Measurements from ENCODE around the gene MYH3. TPM values are rescaled to one million over a fixed set of nuclear protein-coding genes. Genes with fewer than 3 reads are reported as not detected.
A peak's percentile ranks its signal among the peaks of the same experiment; 100 is the strongest.

The MYH3 gene
- total RNA-seq, 4 donors from 2014 or later = 3.3 to 5.4 (median 3.5) TPM

DNA sequence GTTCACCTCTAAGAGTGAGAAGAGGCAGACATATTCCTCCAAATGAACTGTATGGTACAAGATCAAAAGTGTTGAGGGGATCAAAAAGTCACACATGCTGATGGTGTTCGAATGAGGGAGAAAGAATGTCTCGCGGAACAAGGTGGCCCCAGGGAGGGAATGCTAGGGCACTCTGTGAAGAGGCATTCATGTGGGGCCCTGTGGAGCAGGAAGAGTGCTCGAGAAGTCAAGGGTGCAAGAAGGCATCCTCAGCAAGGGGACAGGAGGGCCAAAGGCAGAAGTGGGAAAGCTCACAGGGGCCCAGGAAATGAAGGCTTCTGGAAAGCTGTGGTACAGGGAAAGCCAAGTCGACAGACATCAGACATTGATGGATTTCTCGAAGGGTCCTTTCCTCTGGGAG is 6.1 kb upstream of the MYH3 start:
- DNase-seq = peak; percentile 59 to 69
- no peak overlapping the region for H3K4me3 ChIP-seq (replicated peaks in 1 of 3)
- H3K27me3 ChIP-seq = no peaks in the 10 kb centered on the region
- no peaks in the 10 kb centered on the region for H3K36me3 ChIP-seq
- no peak overlapping the region for H3K27ac ChIP-seq
- no peaks in the 10 kb centered on the region for H3K9me3 ChIP-seq
- peaks cover 0 to 6% of the 10 kb centered on the region in 2 donors for H3K4me1 ChIP-seq
- intact Hi-C loops (cut with DNase I) = no loop called here
- WGBS, 2 donors = 38 to 59% methylated on average over 6 of the region's 6 CpGs
- TF ChIP-seq, protein P1, sequence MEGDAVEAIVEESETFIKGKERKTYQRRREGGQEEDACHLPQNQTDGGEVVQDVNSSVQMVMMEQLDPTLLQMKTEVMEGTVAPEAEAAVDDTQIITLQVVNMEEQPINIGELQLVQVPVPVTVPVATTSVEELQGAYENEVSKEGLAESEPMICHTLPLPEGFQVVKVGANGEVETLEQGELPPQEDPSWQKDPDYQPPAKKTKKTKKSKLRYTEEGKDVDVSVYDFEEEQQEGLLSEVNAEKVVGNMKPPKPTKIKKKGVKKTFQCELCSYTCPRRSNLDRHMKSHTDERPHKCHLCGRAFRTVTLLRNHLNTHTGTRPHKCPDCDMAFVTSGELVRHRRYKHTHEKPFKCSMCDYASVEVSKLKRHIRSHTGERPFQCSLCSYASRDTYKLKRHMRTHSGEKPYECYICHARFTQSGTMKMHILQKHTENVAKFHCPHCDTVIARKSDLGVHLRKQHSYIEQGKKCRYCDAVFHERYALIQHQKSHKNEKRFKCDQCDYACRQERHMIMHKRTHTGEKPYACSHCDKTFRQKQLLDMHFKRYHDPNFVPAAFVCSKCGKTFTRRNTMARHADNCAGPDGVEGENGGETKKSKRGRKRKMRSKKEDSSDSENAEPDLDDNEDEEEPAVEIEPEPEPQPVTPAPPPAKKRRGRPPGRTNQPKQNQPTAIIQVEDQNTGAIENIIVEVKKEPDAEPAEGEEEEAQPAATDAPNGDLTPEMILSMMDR (IDR thresholded peaks at IDR 0.05) = no peak
- TF ChIP-seq POLR2A (IDR thresholded peaks at IDR 0.05) = no peak

DNA sequence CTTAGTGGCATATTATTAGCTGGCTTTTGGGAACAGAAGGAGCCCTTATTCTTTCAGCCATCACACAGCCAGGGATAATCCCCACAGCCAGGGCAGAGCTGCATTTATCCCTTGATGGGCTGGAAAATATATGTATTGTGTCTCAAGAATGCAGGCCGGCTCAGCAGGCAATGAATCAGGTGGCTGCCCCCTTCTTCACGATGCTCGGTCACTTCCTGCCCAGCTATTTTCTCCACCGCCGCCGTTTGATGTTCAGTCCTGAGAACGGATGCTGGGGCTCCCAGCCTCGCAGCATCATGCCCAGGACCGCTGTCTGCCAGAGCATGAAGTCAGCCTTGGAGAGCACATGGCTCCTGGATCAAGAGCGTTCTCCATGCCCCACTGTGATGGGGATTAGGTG is 4.3 kb upstream of the MYH3 start:
- H3K27me3 ChIP-seq = no peaks in the 10 kb centered on the region
- H3K4me1 ChIP-seq = peaks cover 0 to 6% of the 10 kb centered on the region in 2 donors
- no peaks in the 10 kb centered on the region for H3K9me3 ChIP-seq
- 83 to 92% methylated on average over 10 of the region's 10 CpGs for WGBS, 2 donors
- intact Hi-C loops (cut with DNase I) = no loop called here
- no peak overlapping the region for H3K27ac ChIP-seq
- no peaks in the 10 kb centered on the region for H3K36me3 ChIP-seq
- H3K4me3 ChIP-seq (replicated peaks in 1 of 3) = no peak overlapping the region
- TF ChIP-seq, protein P1 (IDR thresholded peaks at IDR 0.05) = no peak
- no peak for TF ChIP-seq POLR2A (IDR thresholded peaks at IDR 0.05)
- DNase-seq = no peak

DNA sequence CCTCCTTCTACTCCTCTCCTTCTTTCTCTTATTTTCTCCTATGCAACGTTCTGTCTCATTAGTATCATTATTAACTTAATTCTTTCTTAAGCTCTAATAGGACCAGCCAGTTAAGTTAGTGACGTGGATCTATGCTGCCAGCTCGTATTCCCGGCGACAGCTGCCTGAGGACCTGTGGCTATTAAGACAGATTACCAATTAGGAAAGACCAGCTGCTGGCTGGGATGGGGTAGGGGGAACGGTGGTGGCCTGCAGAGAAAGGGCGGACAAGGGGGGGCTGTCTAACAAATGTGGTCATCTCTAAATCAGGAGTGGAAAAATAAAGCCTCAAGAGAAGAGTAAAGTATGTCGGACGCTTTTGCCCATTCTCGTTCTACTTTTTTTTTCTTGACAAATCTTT is 770 bp upstream of the MYH3 start:
- WGBS, 2 donors = 81 to 84% methylated on average over 10 of the region's 10 CpGs
- no peak overlapping the region for H3K4me3 ChIP-seq (replicated peaks in 1 of 3)
- no peaks in the 10 kb centered on the region for H3K4me1 ChIP-seq
- intact Hi-C loops (cut with DNase I) = no loop called here
- no peaks in the 10 kb centered on the region for H3K9me3 ChIP-seq
- TF ChIP-seq POLR2A (IDR thresholded peaks at IDR 0.05) = no peak
- TF ChIP-seq, protein P1 (IDR thresholded peaks at IDR 0.05) = no peak
- no peak for DNase-seq
- H3K27ac ChIP-seq = no peak overlapping the region
- H3K27me3 ChIP-seq = no peaks in the 10 kb centered on the region
- no peaks in the 10 kb centered on the region for H3K36me3 ChIP-seq

DNA sequence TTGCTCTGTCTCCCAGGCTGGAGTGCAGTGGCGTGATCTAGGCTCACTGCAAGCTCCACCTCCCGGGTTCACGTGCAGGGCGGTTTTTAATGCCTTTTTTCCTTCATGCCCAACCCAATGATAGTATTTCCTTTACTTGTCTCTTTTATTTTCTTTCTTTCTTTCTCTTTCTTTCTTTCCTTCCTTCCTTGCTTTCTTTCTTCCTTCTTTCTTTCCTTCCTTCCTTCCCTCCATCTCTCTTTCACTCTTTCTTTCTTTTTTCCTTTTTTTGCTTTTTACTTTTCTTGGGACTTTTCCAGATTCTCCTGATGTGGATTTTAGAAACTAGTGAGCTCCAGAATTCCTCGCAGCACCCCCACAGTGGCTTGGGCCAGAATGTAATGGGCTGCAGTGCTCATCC is 3.1 kb downstream of the MYH3 start:
- 87 to 93% methylated on average over 5 of the region's 5 CpGs for WGBS, 2 donors
- Histone ChIP-seq H3K27me3 (no peaks in the 10 kb centered on the region), H3K4me3 (replicated peaks in 1 of 3) (no peak overlapping the region), H3K9me3 (no peaks in the 10 kb centered on the region), H3K4me1 (no peaks in the 10 kb centered on the region), H3K27ac (no peak overlapping the region), H3K36me3 (no peaks in the 10 kb centered on the region)
- no peak for DNase-seq
- intact Hi-C loops (cut with DNase I) = no loop called here
- TF ChIP-seq POLR2A (IDR thresholded peaks at IDR 0.05) = no peak
- TF ChIP-seq, protein P1 (IDR thresholded peaks at IDR 0.05) = no peak

DNA sequence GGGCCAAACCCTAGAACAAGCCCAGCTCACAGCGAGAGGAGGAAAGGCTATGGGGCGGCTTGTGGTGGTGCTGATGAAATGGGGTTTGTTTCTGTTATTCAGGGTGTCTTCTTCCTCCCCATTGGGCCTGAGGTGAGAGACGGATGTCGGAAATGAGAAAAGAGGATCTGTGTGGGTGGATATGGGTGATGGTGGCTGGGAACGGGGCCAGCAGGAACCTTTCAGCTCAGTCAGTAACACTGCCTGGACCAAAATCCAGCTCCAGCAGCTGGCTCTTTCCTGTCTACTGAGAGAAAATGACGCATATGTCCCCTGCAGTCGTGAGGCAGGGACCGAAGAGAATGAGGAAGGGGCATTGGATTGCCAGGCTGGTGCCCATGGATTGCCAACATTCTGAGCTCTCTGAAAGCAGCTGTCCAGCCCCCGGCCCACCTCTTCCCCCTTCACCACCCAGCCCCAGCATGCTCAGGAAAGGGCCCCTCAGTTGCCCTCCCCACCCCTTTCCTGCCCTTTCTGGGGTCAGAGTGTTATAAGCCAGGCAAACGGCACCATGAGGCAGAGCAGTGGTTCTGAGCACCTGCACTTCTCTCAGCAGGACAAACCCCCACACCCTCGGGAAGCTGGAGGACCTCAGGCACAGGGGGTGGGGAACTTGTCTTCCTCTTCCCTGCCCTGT is 4.0 kb downstream of the MYH3 start:
- H3K4me1 ChIP-seq = no peaks in the 10 kb centered on the region
- H3K9me3 ChIP-seq = no peaks in the 10 kb centered on the region
- intact Hi-C loops (cut with DNase I) = no loop called here
- no peak for TF ChIP-seq POLR2A (IDR thresholded peaks at IDR 0.05)
- TF ChIP-seq, protein P1 (IDR thresholded peaks at IDR 0.05) = no peak
- no peak overlapping the region for H3K27ac ChIP-seq
- no peaks in the 10 kb centered on the region for H3K36me3 ChIP-seq
- H3K27me3 ChIP-seq = no peaks in the 10 kb centered on the region
- no peak for DNase-seq
- 72 to 76% methylated on average over 10 to 11 of the region's 11 CpGs for WGBS, 2 donors
- H3K4me3 ChIP-seq (replicated peaks in 1 of 3) = no peak overlapping the region

Data from thyroid gland (tissue), 4 donors.